Measurements from ENCODE around the gene PKP3.

The PKP3 gene

GRCh38 chr11:369336-370018 lies 24.5 kb upstream of the PKP3 start, which contains the start of gene B4GALNT4:
Gene B4GALNT4, plus strand, starts transcription at chr11:369499. Its CDS starts 305 bp downstream, at chr11:369804.
- TF ChIP-seq TAF1 (IDR thresholded peaks at IDR 0.05; ENCODE audit: borderline replicate concordance, insufficient read depth, low read length) (no peak), FOXP2 (optimal IDR thresholded peaks at IDR 0.05; ENCODE audit: borderline replicate concordance, extremely low read depth, extremely low read length, insufficient read depth) (peak; percentile 30)

- TF ChIP-seq TAF1 (IDR thresholded peaks at IDR 0.05; ENCODE audit: borderline replicate concordance, insufficient read depth, low read length) (no peak), SIN3A (IDR thresholded peaks at IDR 0.05; ENCODE audit: borderline replicate concordance, insufficient read depth, low read length) (no peak), POLR2AphosphoS5 (IDR thresholded peaks at IDR 0.05; ENCODE audit: low read depth, low read length) (no peak), FOXP2 (optimal IDR thresholded peaks at IDR 0.05; ENCODE audit: borderline replicate concordance, extremely low read depth, extremely low read length, insufficient read depth) (no peak), REST (IDR thresholded peaks at IDR 0.05; ENCODE audit: insufficient read depth in 1 of 2, low read depth in 2 of 2, low read length in 2 of 2) (no peak)
Observed at GRCh38 chr11:370070-370941, 23.7 kb upstream of the PKP3 start.

GRCh38 chr11:371051-371450 lies 23.0 kb upstream of the PKP3 start:
- TF ChIP-seq POLR2AphosphoS5 (IDR thresholded peaks at IDR 0.05; ENCODE audit: low read depth, low read length): no peak
- TF ChIP-seq FOXP2 (optimal IDR thresholded peaks at IDR 0.05; ENCODE audit: borderline replicate concordance, extremely low read depth, extremely low read length, insufficient read depth): no peak
- TF ChIP-seq REST (IDR thresholded peaks at IDR 0.05; ENCODE audit: insufficient read depth in 1 of 2, low read depth in 2 of 2, low read length in 2 of 2): no peak
- no peak for TF ChIP-seq SIN3A (IDR thresholded peaks at IDR 0.05; ENCODE audit: borderline replicate concordance, insufficient read depth, low read length)
- TF ChIP-seq TAF1 (IDR thresholded peaks at IDR 0.05; ENCODE audit: borderline replicate concordance, insufficient read depth, low read length): no peak

GRCh38 chr11:371716-372590 lies 22.1 kb upstream of the PKP3 start:
- TF ChIP-seq POLR2AphosphoS5 (IDR thresholded peaks at IDR 0.05; ENCODE audit: low read depth, low read length) (no peak), REST (IDR thresholded peaks at IDR 0.05; ENCODE audit: insufficient read depth in 1 of 2, low read depth in 2 of 2, low read length in 2 of 2) (no peak), SIN3A (IDR thresholded peaks at IDR 0.05; ENCODE audit: borderline replicate concordance, insufficient read depth, low read length) (no peak), FOXP2 (optimal IDR thresholded peaks at IDR 0.05; ENCODE audit: borderline replicate concordance, extremely low read depth, extremely low read length, insufficient read depth) (no peak), TAF1 (IDR thresholded peaks at IDR 0.05; ENCODE audit: borderline replicate concordance, insufficient read depth, low read length) (no peak)
